Activated CD4-positive, alpha-beta T cell treated with anti-CD3 and anti-CD28 coated beads, Interleukin-2, amount 50 U/mL, for 48 hours (primary cell): ENCODE data around the gene ZSWIM4.
A peak's percentile ranks its signal among the peaks of the same experiment; 100 is the strongest.
"Not testable (repeated sequence)": the region's sequence is repeated elsewhere in the genome, so short reads cannot be mapped to it uniquely, and the experiment has no call there.

ENCODE experiments used
- DNase-seq, 2 experiments: peaks; one replicate each; pipeline ENCODE4 v3.0.0-alpha.2; 2020

ZSWIM4 gene

DNA sequence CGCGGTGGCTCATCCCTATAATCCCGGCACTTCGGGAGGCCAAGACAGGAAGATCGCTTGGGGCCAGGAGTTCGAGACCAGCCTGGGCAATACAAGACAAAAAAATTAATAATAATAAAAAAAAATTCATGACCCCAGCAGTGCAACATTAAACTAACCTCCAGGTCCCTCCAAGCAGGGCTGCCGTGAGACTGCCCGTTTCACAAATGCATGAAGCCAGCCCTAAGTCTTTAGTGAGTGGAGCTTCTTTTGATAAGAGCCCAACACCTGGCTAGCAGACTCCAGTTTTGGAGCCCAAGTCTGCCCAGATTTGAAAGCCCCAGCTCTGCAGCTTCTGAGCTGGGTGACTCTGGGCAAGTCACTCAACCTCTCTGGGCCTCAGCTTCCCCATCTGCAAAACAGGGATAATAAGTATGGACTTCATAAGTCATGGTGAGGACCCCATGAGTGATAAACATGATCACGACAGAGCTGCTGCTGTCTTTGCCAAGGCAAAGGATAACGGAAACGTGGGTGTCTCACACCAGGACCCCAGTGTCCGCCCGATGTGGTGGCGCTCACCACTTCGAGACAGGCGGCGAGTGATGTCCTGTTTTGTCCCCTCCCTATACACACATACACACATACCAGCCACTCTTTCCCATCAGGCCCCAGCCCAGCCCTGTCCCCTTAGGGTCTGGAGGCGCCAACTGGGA lies 43.3 kb downstream of the ZSWIM4 start:
- DNase-seq, result no peak

DNA sequence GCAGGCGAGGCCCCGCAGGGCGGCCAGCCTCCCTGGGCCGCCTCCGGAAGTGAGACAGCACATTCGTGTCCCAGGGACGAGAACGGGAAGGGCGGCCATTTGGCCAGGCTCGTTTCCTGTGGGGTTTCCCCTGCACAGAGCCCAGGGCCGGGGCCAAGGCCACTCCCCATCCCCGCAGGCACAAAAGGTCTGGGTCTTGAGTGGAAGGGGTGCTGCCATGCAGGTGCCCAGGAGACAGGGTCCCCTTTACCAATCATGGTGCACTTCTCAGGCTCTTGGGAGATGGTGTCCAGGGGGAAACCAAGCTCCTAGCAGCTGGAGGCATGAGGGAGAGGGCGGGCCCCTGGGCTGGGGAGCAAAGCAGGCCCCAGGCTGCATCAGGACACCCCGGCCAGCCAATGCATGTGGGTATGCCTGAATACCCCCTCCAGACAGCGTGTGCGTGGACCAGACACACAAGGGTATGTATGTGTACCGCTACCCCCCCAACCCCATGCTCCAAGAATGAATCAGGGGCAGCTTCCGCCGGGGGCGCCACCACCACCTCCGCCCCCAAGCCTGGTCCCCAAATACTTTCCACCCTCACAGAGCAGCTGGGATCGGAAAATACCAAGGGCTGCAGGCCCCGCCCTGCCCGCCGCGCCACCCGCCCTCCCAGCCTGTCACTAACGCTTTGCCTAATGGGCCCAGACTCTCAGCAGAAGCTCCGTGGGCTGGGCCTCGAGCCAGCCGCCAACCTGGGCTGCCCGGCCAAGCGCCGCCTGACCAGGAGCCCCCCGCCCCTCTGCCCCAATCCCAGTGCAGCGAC lies 44.1 kb downstream of the ZSWIM4 start:
- DNase-seq, result peak; percentile 90 to 92

DNA sequence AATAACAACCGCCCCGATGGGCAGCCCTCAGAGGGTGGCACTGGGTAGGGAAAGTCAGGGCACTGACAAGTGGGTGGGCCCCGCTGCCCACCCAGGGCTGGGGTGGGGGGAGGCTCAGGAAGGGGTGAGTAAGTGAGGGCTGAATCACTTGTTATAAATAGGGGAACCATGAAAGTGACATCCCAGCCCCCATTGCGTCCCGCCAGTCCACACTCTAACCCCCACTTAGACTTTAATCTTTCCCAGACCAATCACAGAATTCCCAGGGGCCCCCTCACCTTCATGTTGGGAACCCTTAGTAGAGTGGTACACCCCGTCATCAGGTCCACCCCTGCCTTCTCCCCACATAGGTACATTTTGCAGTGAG lies 44.7 kb downstream of the ZSWIM4 start:
- no peak for DNase-seq

DNA sequence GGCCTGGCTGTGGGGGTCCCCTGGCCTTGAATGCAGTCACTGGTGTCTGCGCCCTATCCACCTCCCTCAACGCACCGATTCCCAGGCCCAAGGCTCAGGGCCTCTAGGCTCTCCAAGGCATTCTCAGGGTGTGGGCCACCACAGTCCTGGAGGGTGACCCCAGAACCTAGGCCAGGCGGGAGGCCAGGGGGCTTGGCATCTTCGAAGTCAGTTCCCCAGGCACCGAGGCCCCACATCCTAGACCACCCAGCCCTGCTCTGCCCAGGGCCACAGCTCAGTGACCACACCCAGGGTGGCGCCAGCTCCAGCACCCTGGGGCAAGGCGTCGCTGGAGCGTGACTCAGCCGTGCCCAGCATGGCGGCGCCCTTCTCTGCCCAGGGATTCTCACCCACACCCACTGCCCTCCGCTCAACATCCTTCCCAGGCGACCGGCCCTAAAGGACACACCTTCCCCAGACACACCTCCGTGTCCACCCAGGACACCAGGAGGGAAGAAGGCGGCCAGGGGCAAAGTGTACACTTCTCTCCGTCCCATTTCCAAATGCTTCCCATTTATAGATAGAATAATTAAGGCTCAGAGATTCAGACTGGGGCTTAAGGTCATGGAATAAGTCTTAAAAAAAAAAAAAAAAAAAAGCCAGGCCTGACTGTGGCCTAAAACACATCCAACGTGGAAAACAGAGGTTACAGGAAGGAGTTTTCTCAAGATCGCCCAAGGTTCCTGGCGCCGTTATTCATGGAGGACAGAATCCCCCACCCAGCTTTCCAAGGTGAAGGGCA lies 45.3 kb downstream of the ZSWIM4 start:
- DNase-seq, result peak; percentile 63 to 65

DNA sequence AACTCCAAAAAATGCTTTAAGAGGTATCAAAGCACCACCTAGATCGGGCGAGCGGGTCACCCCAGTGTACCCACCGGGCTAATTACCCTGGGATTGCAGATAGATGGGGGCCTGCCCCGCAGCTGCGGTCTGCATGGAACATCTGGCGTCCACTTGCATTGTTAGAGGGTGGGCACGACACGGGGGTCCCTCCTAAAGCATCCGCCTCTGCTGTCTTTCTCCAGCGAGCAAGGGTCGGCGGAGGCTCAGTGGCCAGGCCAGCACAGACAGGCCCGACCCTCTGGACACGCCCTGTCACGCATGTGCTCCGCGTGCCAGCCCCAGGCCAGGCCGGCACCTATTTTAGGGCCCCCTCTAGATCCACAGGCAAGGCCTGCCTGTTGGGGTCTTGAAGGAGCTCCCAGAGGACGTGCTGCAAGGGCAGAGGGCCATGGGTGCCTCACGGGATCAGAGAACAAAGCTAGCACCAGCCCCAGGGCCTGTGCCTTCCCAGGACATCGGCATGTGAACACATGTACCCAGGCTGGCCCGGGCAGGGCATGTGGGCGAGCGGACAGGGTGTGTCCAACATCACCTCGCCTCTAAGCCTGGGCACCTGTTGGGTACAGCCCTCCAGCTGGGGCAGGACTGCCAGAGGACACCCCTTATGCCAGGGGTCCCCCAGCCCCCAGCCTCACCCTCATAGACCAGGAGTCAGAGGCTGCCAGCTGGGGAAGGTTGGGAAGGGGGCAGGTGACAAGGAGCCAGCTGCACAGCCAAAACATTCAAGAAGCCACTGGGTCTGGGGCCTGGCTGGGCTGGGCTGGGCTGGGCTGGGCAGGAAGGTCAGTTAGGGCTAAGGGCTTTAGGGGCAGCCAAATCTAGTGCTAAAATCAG lies 46.1 kb downstream of the ZSWIM4 start:
- DNase-seq, result peak; percentile 53 to 60

DNA sequence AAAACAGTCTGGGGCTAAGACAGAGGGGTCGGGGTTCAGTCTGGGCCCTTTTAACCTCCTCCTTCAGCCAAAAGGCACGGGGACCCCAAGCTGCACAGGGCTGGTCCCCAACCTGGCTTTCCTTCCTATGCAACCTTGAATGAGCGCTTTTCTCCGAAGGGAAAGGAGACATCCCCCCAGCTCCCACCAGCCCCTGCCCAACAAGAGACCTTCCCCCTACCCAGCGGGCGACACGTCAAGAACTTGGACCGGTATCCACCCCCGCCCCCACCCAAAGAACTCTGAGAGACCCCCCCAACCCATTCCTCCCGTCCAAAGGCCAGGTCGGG lies 46.7 kb downstream of the ZSWIM4 start:
- DNase-seq, result no peak

DNA sequence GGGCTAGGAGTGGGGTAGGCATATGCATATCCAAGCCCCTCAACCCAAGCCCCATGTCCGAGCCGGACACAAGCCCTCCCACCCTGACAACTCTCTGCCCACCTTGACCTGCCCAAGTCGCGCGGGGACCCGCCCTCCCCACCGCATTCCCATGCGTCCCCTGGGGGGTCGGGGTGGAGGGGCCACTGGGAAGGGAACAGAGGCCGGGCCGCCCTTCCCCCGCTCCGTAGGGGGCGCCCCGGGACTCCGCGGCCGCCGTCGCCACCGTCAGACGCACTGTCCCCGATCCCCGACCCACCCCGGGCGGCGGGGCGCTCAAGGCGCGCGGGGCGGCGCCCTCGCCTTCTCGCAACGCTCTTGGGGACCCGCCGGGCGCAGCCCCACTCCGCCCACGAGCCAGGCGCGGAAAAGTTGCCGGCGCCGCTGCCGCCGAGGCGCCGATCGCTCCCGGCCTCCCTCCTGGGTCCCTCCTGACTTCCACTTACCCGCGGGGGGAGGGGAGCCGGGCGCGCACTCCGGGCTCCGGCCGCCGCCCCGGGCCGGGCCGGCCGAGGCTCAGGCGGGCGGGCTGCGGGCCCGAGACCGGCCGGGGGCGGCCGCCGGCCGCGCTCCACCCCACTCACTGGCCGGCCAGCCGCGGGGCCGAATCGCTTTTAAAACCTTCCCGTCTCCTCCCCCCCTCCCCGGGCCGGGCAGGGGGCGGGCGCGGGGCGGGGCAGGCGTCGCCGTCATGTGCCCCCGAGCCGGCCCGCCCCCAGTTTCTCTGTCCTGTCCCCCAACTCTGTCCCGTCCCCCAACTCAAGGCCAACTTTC lies 47.3 kb downstream of the ZSWIM4 start:
- DNase-seq, result peak; percentile 72 to 76

DNA sequence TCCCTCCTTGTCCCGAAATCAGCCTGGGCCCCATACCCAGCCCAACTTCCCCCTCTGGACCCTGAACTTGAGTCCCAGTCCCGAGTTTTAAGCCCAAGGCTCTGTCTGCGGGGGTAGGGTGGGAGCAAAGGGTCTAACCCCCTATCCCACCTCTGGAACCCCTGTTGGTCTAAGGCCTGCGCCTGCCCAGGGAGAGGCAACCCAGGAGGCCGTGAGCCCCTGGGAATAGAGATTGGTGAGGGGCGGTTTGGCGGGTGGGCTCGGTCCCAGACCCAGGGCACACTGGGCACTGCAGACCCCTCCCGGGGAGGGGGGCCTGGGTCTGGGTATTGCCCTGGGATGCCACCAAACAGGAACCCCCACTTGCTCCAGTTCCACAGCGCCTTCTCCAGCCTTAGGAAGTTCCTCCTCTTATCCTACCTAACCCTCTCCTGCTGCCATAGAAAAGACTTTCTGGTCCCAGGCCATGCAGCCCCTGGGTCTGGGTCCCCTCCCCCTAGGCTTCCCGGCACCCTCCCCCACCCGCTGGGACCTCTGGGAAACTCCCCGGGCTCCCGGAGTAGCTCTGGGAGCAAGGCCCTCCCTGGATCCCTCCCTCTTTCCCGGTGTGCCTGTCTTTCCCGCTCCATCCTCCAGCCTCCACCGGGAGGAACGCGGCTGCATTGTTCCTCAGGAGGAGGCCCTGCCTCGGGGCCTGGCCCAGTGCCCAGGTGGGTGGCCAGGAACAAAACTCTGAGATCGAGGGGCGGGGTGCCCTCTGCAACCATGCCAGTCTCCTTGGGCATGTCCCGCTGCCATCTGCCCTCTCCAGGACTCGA lies 48.1 kb downstream of the ZSWIM4 start:
- no peak for DNase-seq

DNA sequence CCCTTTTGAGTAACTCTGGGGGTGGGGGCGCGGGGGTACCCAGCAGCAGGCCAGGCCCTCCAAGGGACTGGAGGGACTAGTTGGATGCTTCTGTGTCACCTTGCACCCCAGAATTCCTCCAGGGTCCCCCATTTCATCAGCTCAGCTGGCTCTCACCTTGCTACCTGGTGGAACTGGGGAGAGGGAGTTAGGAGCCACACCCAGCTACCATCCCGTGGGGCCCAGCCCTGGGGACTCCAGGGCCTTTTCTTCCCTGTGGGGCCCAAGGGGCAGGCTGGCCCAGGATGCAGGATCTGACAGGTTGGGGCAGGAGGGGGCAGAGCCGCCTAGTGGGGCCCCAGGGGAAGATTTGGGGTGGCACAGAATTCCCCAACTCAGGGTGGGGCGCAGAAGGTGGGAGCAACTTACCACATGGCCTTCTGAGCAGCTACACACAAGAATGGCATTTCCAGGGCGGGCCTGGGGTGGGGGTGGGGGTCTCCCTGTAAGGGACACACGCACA lies 48.9 kb downstream of the ZSWIM4 start:
- DNase-seq, result no peak

DNA sequence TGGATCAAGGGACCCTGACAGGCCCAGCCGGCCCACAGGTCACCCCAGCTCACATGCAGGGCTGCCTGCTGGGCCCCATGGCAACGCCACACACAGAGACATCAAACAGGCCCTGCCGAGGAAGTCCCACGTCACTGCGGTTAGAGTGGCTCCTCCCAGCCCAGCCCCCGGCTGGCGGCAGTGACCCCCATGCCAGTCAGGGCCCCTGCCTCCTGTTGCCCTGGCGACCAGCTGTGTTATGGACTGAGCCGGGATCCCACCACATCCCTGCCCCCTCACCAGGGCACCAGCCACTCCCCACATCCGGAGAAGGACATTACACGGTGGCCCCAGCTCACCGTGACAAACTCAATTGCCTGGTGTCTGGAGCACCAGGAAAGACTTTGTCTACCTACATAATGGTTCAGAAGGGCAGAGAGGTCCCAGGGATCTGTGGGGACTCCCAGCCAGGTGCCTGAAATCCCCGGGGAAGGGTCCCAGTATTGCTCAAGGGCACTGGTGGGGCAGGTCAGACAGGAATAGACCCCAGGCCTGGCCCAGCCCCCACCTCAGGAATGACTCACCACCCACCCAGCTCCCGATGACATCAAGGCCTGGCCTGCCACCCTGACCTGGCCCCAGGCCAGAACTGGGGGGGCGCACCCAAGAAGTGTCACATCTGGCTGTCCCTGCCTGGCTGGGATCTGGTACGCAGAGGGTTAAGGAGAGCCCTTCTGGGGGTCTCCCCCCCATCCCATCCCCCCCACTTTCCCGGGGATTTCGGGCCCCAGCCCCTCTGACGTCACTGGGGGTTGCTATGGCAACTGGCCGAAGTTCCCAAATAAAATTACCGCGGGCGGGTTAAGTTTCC lies 51.5 kb downstream of the ZSWIM4 start:
- peak; percentile 95 to 97 for DNase-seq

DNA sequence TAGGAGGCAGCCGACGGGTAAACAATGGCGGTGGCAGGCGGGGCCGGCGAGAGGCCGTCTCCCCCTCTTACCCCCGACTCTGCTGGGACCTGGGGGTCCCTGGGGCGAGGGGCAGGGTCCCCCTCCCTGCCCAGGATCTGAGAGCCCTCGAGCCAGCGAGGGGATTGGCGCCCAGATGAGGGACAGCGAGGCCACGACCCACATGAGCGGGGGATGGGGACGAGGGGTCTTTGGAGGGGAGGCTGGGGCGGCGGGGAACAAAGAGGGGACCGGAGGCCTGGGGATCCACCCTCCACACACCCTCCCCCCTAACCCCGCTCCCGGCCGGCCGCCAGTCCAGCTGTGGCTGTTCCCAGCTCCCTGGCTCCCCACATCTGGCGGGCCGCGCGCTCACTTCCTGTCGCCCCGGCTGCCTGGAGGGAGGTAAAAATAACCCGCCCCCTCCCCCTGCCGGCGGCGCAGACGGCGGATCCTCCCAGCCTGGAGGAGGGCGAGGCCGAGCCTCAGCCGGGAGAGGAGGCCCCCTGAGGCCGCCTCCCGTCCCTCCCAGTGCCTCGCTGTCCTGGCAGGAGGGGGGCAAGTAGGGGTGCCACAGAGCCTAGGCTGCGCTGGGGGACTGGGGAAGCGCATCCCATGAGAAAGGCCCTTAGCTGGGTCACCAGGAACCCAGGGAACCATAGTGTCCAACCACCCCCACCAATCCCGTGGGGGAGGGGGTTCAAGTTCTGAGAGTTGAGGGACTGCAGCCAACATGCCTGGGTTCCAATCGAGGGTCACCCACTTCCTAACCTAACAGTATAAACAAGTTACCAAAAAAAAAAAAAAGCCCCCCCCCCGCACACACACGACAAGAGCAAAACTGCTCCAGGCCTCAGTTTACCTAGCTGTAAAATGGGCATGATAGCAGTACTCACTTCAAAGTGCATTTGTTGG lies 52.4 kb downstream of the ZSWIM4 start:
- DNase-seq, result peak; percentile 84 to 88

DNA sequence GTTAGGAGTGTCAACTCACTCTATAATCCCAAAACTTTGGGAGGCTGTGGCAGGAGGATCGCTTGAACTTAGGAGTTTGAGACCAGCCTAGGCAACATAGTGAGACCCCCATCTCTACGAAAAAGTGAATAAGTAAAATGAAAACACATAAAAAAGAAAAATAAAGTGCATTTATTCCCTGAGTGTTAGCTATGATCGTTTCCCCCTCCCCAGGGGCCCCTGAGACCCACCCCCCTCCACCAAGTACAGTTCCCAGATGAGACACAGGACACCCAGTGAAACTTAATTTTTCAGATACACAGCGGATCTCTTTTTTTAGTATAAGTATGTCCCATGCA lies 53.1 kb downstream of the ZSWIM4 start:
- DNase-seq, result no peak

DNA sequence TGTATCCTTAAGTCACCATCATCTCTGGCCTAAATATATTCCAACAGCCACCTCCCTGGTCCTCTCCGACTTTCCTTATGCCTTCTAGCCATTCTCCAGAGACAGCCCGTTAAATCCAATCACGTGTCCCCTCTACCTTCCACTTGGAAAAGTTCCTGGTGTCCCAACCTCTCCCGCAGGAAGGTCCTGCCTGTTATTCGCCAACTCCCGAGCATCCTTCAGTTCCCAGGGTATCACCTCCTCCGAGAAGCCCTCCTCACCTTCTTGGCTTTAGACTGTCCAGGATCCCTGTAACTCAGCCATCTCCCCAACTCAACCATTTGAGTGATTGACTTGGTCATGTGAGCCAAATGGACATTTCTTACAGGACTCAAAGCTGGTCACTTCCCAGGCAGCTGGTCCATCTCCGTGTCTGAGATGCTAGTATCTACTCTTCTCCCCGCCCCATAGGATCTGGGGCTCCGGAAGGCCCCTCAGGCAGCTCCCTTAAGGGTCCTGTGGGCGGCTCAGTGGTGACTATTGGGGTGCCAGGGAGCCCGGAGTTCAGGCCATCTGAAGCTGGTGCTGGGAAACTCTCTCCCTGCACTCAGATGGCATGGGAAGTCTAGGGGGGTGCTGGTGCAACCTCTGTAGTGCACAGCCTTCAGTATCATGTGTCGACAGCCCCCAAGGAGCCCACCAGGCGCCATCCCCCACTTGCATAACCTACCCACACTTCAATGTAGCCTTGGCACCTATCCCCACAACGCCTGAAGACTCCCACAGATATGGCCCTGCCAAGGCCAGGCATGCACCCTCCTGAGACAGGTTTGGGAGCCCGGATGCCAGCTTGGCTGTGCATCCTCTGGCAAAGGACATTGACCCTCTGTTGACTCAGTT lies 53.8 kb downstream of the ZSWIM4 start:
- DNase-seq, result no peak

DNA sequence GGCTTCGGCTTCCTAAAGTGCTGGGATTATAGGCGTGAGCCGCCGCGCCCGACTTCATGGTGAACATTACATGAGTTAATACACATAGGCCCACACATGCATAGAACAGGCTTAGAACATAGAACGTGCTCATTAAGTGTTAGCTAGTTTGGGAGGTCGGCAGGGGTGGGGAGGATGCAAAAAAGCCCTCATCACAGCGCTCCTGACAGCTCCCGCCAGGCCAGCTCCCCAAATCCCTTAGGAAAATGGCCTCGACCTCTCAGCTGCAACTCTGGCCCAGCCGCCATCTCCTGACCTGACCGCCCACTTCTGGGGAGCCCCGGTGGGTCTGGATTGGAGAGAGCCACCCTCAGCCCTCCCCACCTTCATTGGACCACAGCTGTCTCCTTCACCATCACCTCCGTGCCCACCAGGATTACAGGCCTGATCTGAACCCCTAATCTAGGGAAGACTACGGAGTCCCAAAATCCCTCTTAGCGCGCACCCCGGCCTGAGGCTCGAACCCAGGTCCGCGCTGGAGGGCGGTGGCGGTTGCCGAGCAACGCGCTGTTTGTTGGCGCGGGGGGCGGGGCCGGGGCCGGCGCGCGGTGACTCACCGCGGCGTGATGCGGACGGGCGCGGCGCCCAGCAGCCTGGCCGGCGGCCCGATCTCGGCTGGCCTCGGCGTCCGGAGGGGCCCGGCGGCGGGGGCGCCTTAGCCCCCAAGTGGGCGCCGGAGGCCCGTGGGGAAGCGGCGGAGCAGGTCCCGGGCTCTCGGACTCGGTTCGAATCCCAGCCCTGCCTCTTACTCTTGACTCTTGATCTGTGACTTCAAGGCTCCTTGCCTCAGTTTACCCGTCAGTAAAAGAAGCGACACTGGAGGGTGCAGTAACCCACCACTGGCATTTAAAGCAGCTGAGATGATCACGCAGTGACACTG lies 55.0 kb downstream of the ZSWIM4 start:
- DNase-seq, result peak; percentile 74 to 76

DNA sequence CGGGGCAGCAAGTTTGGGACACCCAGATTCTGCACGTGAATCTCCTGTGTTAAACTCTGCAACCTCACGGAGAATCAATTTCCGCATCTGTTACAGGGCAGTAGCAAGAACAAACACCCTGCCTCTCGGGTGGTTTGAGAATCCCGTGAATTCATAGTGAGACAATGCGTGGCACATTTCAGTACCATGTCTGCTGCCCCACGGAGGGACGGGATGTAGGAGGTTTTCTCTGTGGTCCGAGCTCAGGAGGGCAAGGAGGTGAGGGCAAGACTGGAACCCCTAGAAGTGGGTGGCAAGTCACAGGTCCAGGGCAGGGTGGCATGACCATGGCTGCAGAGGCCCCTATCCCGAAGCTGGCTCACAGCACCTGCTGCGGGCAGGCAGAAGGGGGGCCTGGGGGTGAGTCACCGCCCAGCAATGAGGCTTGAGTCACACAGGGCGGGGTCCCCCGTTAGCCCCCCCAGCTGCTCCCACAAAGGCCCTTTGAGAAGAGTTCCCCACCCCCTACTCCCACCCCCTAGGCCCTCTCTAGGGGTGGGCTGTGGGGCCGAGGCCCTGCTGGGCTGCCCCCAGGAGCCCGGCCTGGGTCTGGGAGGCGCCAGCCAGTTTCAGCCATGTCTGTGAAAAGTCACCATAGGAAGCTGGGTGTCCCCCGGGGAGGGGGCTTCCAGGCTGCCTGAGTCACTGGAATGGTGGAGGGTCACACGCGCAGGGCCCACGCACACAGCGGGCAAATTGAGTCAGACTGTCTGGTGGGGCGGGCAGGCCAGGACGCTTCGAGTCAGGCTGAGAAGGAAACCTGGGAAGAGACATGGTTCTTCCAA lies 55.9 kb downstream of the ZSWIM4 start:
- DNase-seq, result peak in 1 of 2 experiments; percentile 65

DNA sequence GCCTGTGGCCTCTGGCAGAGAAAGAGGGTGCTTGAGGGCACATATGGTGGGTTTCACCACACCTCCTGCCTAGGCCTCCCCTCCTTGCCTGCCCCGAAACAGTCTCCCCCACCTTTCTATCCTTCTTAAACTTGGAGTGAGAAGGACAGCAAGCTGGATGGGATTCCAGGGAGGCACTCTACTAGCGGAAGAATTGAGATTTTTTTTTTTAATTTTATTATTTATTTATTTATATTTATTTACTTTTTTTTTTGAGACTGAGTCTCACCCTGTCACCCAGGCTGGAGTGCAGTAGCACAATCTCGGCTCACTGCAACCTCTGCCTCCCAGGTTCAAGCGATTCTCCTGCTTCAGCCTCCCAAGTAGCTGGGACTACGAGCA lies 56.5 kb downstream of the ZSWIM4 start:
- DNase-seq, result not testable (repeated sequence)
